ENCODE results near the gene TMC7.

GRCh38 chr16:18958621-18959029 is 25.1 kb upstream of the TMC7 start:
- no peak for TF ChIP-seq POLR2AphosphoS5 (IDR thresholded peaks at IDR 0.05; ENCODE audit: insufficient read depth, low read depth, low read length)
- TF ChIP-seq CTCF (IDR thresholded peaks at IDR 0.05; ENCODE audit: extremely low read depth in 1 of 2, insufficient read depth in 1 of 2, low read depth in 1 of 2, low read length in 2 of 2): no peak
- no peak for TF ChIP-seq EZH2 (IDR thresholded peaks at IDR 0.05; ENCODE audit: borderline replicate concordance, low read depth, low read length, severe bottlenecking)
- no peak for TF ChIP-seq MAX (IDR thresholded peaks at IDR 0.05; ENCODE audit: insufficient read depth, insufficient read length)
- TF ChIP-seq POLR2A (IDR thresholded peaks at IDR 0.05; ENCODE audit: low read depth, low read length): no peak
- TF ChIP-seq JUN (IDR thresholded peaks at IDR 0.05; ENCODE audit: borderline replicate concordance, insufficient read depth, insufficient read length, low read depth): no peak
